ENCODE results near the gene COX14. TPM values are rescaled to one million over a fixed set of nuclear protein-coding genes. Genes with fewer than 3 reads are reported as not detected.

Gene COX14
- 59.8 to 79.3 TPM (median 71.2 TPM) in 5 replicates for total RNA-seq (2022; extraction: Qiagen RNA extraction; ENCODE audit: low read depth)

GRCh38 chr12:50111693-50112455 is at the start of gene COX14:
TSS of gene COX14 (plus strand) at chr12:50112236. CDS start at chr12:50120044, 7,808 bp downstream.

GRCh38 chr12:50084775-50085614 is 27.0 kb upstream of the COX14 start, which contains the start of gene SMARCD1:
TSS of gene SMARCD1 (plus strand) at chr12:50085342. CDS start at chr12:50085370, 28 bp downstream.

DNA sequence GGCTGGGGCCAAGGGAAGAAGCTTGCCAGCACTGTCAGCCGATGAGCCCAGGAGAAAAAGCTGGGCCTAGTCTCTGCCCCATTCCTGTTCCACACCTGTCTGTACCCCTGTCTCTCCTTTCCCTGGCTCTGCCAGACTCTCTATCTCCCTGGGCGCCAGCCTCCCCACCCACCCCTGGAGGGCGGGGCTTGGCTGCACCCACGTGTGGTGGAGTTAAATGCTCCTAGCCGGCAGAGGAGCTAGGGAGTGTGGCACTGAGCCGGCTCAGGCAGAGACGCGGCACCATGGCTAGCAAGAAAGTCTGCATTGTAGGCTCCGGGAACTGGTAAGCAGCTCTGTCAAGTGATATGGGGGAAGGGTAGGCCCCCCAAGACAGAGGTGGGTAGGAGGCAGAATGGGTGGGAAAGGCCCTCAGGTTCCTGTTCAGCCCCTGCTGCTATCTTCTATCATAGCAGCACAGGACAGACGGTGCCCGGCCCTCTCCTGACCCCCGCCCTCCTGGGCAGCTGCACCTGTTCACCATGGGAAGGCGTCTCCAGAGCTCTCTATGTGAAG is 8.2 kb upstream of the COX14 start, which contains the start of gene GPD1:
TSS of gene GPD1 (plus strand) at position 242 of the 555 bp plus-strand sequence. CDS start at position 285, 43 bp downstream.

GRCh38 chr12:50167049-50167828 is 55.2 kb downstream of the COX14 start, which contains the start of gene CERS5:
TSS of gene CERS5 (minus strand) at chr12:50167369. CDS start at chr12:50167297, 72 bp downstream.

Other genes starting within 250 kb of the COX14 start
- gene FAIM2, start 208.3 kb upstream of the COX14 start, total RNA-seq (2022; extraction: Qiagen RNA extraction; ENCODE audit: low read depth), result 0.09 TPM in 1 of 5 replicates, not detected in the others
- not detected in 5 replicates for gene AQP2, start 161.5 kb upstream of the COX14 start, total RNA-seq (2022; extraction: Qiagen RNA extraction; ENCODE audit: low read depth)
- gene AQP5, start 150.4 kb upstream of the COX14 start, total RNA-seq (2022; extraction: Qiagen RNA extraction; ENCODE audit: low read depth), result 0.09 TPM in 1 of 5 replicates, not detected in the others
- gene AQP6, start 139.3 kb upstream of the COX14 start, total RNA-seq (2022; extraction: Qiagen RNA extraction; ENCODE audit: low read depth), result not detected in 5 replicates
- gene RACGAP1, start 86.7 kb upstream of the COX14 start, total RNA-seq (2022; extraction: Qiagen RNA extraction; ENCODE audit: low read depth), result 77.8 to 84.8 TPM (median 81.2 TPM) in 5 replicates
- 3.8 to 7.6 TPM (median 6.0 TPM) in 5 replicates for gene ASIC1, start 54.6 kb upstream of the COX14 start, total RNA-seq (2022; extraction: Qiagen RNA extraction; ENCODE audit: low read depth)
- gene SMARCD1, start 26.9 kb upstream of the COX14 start, total RNA-seq (2022; extraction: Qiagen RNA extraction; ENCODE audit: low read depth), result 60.7 to 67.8 TPM (median 63.5 TPM) in 5 replicates
- gene GPD1, start 8.2 kb upstream of the COX14 start, total RNA-seq (2022; extraction: Qiagen RNA extraction; ENCODE audit: low read depth), result 0.07 to 0.52 TPM (median 0.12 TPM) in 4 of 5 replicates, not detected in the other
- gene CERS5, start 55.1 kb downstream of the COX14 start, total RNA-seq (2022; extraction: Qiagen RNA extraction; ENCODE audit: low read depth), result 24.3 to 33.2 TPM (median 25.7 TPM) in 5 replicates
- gene LIMA1, start 171.3 kb downstream of the COX14 start, total RNA-seq (2022; extraction: Qiagen RNA extraction; ENCODE audit: low read depth), result 4.9 to 9.0 TPM (median 6.4 TPM) in 5 replicates